CD8-positive, alpha-beta memory T cell (primary cell): ENCODE measurements around the gene SLC19A3. TPM values are rescaled to one million over a fixed set of nuclear protein-coding genes. Genes with fewer than 3 reads are reported as not detected.
"Not testable (repeated sequence)": the region's sequence is repeated elsewhere in the genome, so short reads cannot be mapped to it uniquely, and the experiment has no call there.

Experiments
- CTCF ChIA-PET: fragments of 350-600 bp; sonication (Branson Sonifier 250); formaldehyde crosslinking; loops from one replicate; lab custom pipeline; 2021; ENCODE audit warnings: antibody characterized with exemption; lab: Charles Lee
- POLR2A ChIA-PET: fragments of 350-600 bp; sonication (Branson Sonifier 250); formaldehyde crosslinking; loops from one replicate; lab custom pipeline; 2021; ENCODE audit warnings: antibody characterized with exemption; lab: Charles Lee
- DNase-seq, 5 donors: peaks; one replicate each; pipeline versions ENCODE4 v3.0.0 to v3.0.0-alpha.2; 2020 to 2022; ENCODE audit warnings: mixed read lengths in 1 of 5
- H3K27ac ChIP-seq: one replicate; pipeline ENCODE4 v1.7.0; 2013; ENCODE audit warnings: low read depth, mild to moderate bottlenecking, low read length, moderate library complexity
- H3K27me3 ChIP-seq: 2 replicates; pipeline ENCODE4 v1.7.0; 2013; ENCODE audit warnings: low read length, mild to moderate bottlenecking; ENCODE audit not compliant: insufficient read depth, poor library complexity, severe bottlenecking
- H3K36me3 ChIP-seq: 2 replicates; pipeline ENCODE4 v1.7.0; 2013; ENCODE audit warnings: mild to moderate bottlenecking, low read length, moderate library complexity; ENCODE audit not compliant: insufficient read depth
- H3K4me1 ChIP-seq: 2 replicates; pipeline ENCODE4 v1.7.0; 2013; ENCODE audit warnings: mild to moderate bottlenecking, low read length, moderate library complexity; ENCODE audit not compliant: insufficient read depth
- H3K4me3 ChIP-seq: 2 replicates; pipeline ENCODE4 v1.7.0; 2013; ENCODE audit warnings: mild to moderate bottlenecking, low read length
- H3K9me3 ChIP-seq: 2 replicates; pipeline ENCODE4 v1.7.0; 2013; ENCODE audit warnings: mild to moderate bottlenecking, low read length
- H3K27ac Mint-ChIP-seq, 8 donors: one replicate each; pipeline ENCODE4 v1.8.0; 2020 to 2021; ENCODE audit warnings: mixed read lengths in 8 of 8, mild to moderate bottlenecking in 6 of 8, inconsistent platforms in 3 of 8, moderate library complexity in 3 of 8
- H3K27me3 Mint-ChIP-seq, 2 donors: one replicate each; pipeline ENCODE4 v1.8.0; 2020 to 2021; ENCODE audit warnings: mixed read lengths in 2 of 2, mild to moderate bottlenecking in 1 of 2, moderate library complexity in 1 of 2
- H3K36me3 Mint-ChIP-seq, 3 donors: one replicate each; pipeline ENCODE4 v1.8.0; 2020 to 2021; ENCODE audit warnings: mixed read lengths in 3 of 3, inconsistent platforms in 1 of 3, mild to moderate bottlenecking in 1 of 3
- H3K4me1 Mint-ChIP-seq, 3 donors: one replicate each; pipeline ENCODE4 v1.8.0; 2020 to 2021; ENCODE audit warnings: mixed read lengths in 3 of 3, inconsistent platforms in 1 of 3, mild to moderate bottlenecking in 1 of 3
- H3K4me3 Mint-ChIP-seq, 7 donors: one replicate each; pipeline ENCODE4 v1.8.0; 2020 to 2021; ENCODE audit warnings: mixed read lengths in 7 of 7, mild to moderate bottlenecking in 6 of 7, moderate library complexity in 4 of 7, inconsistent platforms in 2 of 7
- H3K9me3 Mint-ChIP-seq, 5 donors: one replicate each; pipeline ENCODE4 v1.8.0; 2020 to 2022; ENCODE audit warnings: mixed read lengths in 5 of 5, mild to moderate bottlenecking in 3 of 5, moderate library complexity in 2 of 5, inconsistent platforms in 1 of 5
- polyA plus RNA-seq: library from polyadenylated mRNA; unstranded; fragments of 300-500 nt; fragmentation: Illumina TruSeq; gene quantifications from one replicate; pipeline ENCODE4 v1.2.3, GENCODE V29; 2021
- total RNA-seq, 2 experiments: library from RNA; stranded (reverse); gene quantifications; one replicate each; pipeline ENCODE4 v1.2.3, GENCODE V29; 2021

Gene SLC19A3
- total and polyA plus RNA-seq, 3 experiments from 2014 or later = not detected

DNA sequence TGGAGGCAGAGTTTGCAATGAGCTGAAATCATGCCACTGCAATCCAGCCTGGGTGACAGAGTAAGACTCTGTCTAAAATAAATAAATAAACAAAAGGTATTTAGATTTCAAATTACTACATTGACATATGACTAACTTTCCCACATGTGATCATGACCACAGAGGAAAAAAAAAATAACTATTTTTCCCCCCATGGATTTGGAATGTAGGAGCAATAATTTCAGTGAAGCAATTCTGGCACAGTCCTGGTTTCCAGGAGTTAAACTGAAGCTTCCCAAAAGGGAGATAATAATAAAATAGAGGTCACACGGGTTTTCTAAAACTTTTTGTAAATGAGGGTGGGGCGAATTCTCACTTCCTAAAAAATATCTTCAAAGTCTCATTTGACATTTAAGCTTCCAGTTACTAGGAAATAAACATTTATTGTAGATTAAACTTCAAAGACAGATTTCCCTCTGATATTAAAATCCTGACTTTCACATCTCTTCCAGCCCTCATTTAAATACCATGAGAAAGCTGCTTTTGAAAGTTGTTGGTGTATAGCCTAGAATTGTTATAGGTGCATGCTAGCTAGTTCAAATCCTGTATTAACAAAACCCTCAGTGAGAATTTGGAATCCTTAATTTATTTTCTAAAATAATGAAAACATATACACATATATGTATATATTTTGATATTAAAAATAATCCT, 20.7 kb downstream of the SLC19A3 start:
- DNase-seq = no peak
- H3K4me1 Mint-ChIP-seq = no peaks in the 10 kb centered on the region
- no peaks in the 10 kb centered on the region for H3K9me3 ChIP-seq
- ChIA-PET POLR2A (no interaction called here), CTCF (no interaction called here)
- H3K27ac ChIP-seq = no peak overlapping the region
- no peaks in the 10 kb centered on the region for H3K36me3 ChIP-seq
- H3K4me1 ChIP-seq = no peaks in the 10 kb centered on the region
- no peak overlapping the region for H3K4me3 Mint-ChIP-seq
- peaks cover 6 to 14% of the 10 kb centered on the region in 2 donors for H3K27me3 Mint-ChIP-seq
- no peaks in the 10 kb centered on the region for H3K27me3 ChIP-seq
- H3K4me3 ChIP-seq = no peak overlapping the region
- no peaks in the 10 kb centered on the region for H3K36me3 Mint-ChIP-seq
- no peak overlapping the region for H3K27ac Mint-ChIP-seq
- peaks cover 0 to 10% (median 0%) of the 10 kb centered on the region in 5 donors for H3K9me3 Mint-ChIP-seq

DNA sequence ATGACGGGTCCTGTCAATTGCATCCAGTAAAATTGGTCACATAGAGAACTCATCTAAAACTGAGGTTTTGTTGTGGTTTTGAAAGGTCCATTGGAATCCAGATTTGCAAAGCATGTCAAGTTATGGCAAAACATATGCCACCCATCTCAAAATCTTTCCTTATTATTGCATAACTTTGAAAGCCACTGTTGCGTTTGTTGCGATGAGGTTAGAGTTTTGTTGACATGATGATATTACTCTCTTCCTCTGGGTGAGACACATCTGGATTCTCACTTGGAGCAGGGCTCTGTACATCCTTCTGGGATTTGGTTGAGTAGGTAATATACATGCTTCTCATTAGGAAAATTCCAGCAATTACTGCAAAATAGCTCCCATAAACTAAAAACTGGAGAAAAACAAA, 30.6 kb downstream of the SLC19A3 start:
- Histone ChIP-seq H3K27ac (no peak overlapping the region), H3K4me1 (no peaks in the 10 kb centered on the region), H3K4me3 (no peak overlapping the region), H3K36me3 (no peaks in the 10 kb centered on the region), H3K27me3 (no peaks in the 10 kb centered on the region), H3K9me3 (no peaks in the 10 kb centered on the region)
- peaks cover 0 to 1% (median 0%) of the 10 kb centered on the region in 5 donors for H3K9me3 Mint-ChIP-seq
- no peak overlapping the region for H3K4me3 Mint-ChIP-seq
- POLR2A ChIA-PET = no interaction called here
- no peaks in the 10 kb centered on the region for H3K4me1 Mint-ChIP-seq
- no peaks in the 10 kb centered on the region for H3K36me3 Mint-ChIP-seq
- CTCF ChIA-PET = no interaction called here
- no peak overlapping the region for H3K27ac Mint-ChIP-seq
- H3K27me3 Mint-ChIP-seq = peaks cover 1 to 47% of the 10 kb centered on the region in 2 donors
- DNase-seq = no peak

DNA sequence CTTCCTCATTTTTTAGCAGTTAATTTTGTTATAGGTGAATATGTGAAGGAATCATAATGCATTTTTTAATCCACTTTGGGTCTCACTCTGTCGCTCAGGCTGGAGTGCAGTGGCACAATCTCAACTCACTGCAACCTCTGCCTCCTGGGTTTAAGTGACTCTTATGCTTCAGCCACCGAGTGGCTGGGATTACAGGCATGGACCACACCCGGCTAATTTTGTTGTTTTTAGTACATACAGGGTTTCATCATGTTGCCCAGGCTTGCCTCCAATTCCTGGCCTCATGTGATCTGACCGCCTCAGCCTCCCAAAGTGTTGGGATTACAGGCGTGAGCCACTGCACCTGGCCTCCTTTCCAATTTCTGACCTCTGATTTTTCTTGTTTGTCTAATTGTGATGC, 33.6 kb downstream of the SLC19A3 start:
- POLR2A ChIA-PET = no interaction called here
- no peak overlapping the region for H3K4me3 ChIP-seq
- peaks cover 4 to 33% of the 10 kb centered on the region in 2 donors for H3K27me3 Mint-ChIP-seq
- no peaks in the 10 kb centered on the region for H3K36me3 ChIP-seq
- CTCF ChIA-PET = no interaction called here
- H3K27me3 ChIP-seq = no peaks in the 10 kb centered on the region
- H3K4me1 Mint-ChIP-seq = no peaks in the 10 kb centered on the region
- DNase-seq = no peak
- H3K9me3 ChIP-seq = no peaks in the 10 kb centered on the region
- H3K36me3 Mint-ChIP-seq = no peaks in the 10 kb centered on the region
- H3K27ac Mint-ChIP-seq = no peak overlapping the region
- no peaks in the 10 kb centered on the region for H3K9me3 Mint-ChIP-seq
- H3K4me1 ChIP-seq = no peaks in the 10 kb centered on the region
- H3K4me3 Mint-ChIP-seq = no peak overlapping the region
- H3K27ac ChIP-seq = no peak overlapping the region

GRCh38 chr2:227677928-227678327, 39.9 kb downstream of the SLC19A3 start:
- Histone ChIP-seq H3K4me1 (no peaks in the 10 kb centered on the region), H3K4me3 (no peak overlapping the region), H3K9me3 (no peaks in the 10 kb centered on the region), H3K27me3 (no peaks in the 10 kb centered on the region), H3K27ac (no peak overlapping the region), H3K36me3 (no peaks in the 10 kb centered on the region)
- Mint-ChIP-seq H3K27me3 (peaks cover 9% of the 10 kb centered on the region in 2 donors), H3K36me3 (no peaks in the 10 kb centered on the region), H3K9me3 (no peaks in the 10 kb centered on the region), H3K4me1 (no peaks in the 10 kb centered on the region), H3K27ac (no peak overlapping the region), H3K4me3 (no peak overlapping the region)
- DNase-seq = no peak
- ChIA-PET CTCF (no interaction called here), POLR2A (no interaction called here)

GRCh38 chr2:227674485-227674884, 43.3 kb downstream of the SLC19A3 start:
- DNase-seq = no peak
- no peaks in the 10 kb centered on the region for H3K4me1 Mint-ChIP-seq
- H3K27me3 Mint-ChIP-seq = peaks cover 14 to 17% of the 10 kb centered on the region in 2 donors
- H3K36me3 ChIP-seq = no peaks in the 10 kb centered on the region
- H3K27ac ChIP-seq = no peak overlapping the region
- H3K36me3 Mint-ChIP-seq = no peaks in the 10 kb centered on the region
- H3K27ac Mint-ChIP-seq = no peak overlapping the region
- H3K4me3 Mint-ChIP-seq = no peak overlapping the region
- H3K9me3 Mint-ChIP-seq = no peaks in the 10 kb centered on the region
- H3K9me3 ChIP-seq = no peaks in the 10 kb centered on the region
- no peaks in the 10 kb centered on the region for H3K27me3 ChIP-seq
- no peaks in the 10 kb centered on the region for H3K4me1 ChIP-seq
- no peak overlapping the region for H3K4me3 ChIP-seq
- POLR2A ChIA-PET = no interaction called here
- CTCF ChIA-PET = no interaction called here

DNA sequence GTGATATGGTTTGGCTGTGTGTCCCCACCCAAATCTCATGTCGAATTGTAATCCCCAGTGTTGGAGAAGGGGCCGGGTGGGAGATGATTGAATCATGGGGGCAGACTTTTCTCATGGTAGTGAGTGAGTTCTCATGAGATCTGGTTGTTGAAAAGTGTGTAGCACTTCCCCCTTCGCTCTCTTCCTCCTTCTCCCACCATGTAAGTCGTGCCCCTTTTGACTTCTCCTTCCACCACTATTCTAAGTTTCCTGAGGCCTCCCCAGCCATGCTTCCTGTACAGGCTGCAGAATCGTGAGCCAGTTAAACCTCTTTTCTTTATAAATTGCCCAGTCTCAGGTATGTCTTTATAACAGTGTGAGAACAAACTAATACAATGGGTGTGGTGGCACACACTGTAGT, 44.2 kb downstream of the SLC19A3 start:
- CTCF ChIA-PET, H3K9me3 ChIP-seq: not testable (repeated sequence)

DNA sequence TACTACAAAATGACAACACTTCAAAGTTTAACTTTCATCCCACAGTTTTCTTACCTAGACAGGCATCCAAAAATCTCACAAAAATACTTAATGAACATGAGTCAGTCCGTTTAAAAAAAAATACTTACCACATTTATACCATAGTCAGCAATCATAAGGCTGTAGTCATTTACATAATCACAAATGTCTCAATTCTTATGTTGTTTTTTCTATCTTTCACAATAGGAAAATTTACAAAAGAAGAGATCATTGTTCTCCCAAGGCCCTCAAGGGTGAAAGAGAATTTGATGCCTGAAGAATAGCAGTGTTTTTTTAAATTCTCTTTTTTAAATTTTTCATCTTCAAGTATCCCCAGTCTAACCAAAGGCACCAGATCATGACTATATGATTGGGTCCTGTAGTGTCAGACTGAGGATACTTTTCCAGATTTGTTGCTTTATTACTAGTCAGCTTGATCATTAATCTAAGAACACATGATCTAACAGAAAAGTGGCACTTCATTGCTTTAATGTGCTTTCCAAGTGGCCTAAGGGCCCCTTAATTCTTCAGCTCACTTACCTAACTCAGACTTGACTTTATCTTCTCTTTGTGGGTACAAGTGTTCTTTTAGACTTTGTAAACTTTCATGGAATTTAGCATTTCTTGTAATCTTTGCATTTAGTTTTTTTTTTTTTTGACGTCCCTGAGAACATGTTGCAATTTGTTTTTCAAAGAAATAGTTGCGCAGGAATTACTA, 46.5 kb downstream of the SLC19A3 start:
- H3K36me3 Mint-ChIP-seq = no peaks in the 10 kb centered on the region
- Histone ChIP-seq H3K9me3 (no peaks in the 10 kb centered on the region), H3K36me3 (no peaks in the 10 kb centered on the region), H3K27ac (no peak overlapping the region), H3K27me3 (no peaks in the 10 kb centered on the region), H3K4me1 (no peaks in the 10 kb centered on the region), H3K4me3 (no peak overlapping the region)
- ChIA-PET POLR2A (no interaction called here), CTCF (interaction anchor here (1.1 kb wide), 1 partner anchor 13 kb away, joined by 3 read pairs; no protein-coding TSS in a partner anchor)
- no peak overlapping the region for H3K27ac Mint-ChIP-seq
- no peak for DNase-seq
- no peak overlapping the region for H3K4me3 Mint-ChIP-seq
- H3K27me3 Mint-ChIP-seq = peaks cover 13 to 19% of the 10 kb centered on the region in 2 donors
- H3K4me1 Mint-ChIP-seq = no peaks in the 10 kb centered on the region
- no peaks in the 10 kb centered on the region for H3K9me3 Mint-ChIP-seq

More for the DNA sequence above, 44.2 kb downstream of the SLC19A3 start:
- POLR2A ChIA-PET, DNase-seq, H3K36me3 Mint-ChIP-seq, H3K27me3 ChIP-seq, H3K4me1 ChIP-seq, H3K27ac Mint-ChIP-seq, H3K9me3 Mint-ChIP-seq, H3K36me3 ChIP-seq, H3K4me3 Mint-ChIP-seq, H3K4me1 Mint-ChIP-seq, H3K27ac ChIP-seq, H3K4me3 ChIP-seq: not testable (repeated sequence)
- peaks cover 13 to 17% of the 10 kb centered on the region in 2 donors for H3K27me3 Mint-ChIP-seq

DNA sequence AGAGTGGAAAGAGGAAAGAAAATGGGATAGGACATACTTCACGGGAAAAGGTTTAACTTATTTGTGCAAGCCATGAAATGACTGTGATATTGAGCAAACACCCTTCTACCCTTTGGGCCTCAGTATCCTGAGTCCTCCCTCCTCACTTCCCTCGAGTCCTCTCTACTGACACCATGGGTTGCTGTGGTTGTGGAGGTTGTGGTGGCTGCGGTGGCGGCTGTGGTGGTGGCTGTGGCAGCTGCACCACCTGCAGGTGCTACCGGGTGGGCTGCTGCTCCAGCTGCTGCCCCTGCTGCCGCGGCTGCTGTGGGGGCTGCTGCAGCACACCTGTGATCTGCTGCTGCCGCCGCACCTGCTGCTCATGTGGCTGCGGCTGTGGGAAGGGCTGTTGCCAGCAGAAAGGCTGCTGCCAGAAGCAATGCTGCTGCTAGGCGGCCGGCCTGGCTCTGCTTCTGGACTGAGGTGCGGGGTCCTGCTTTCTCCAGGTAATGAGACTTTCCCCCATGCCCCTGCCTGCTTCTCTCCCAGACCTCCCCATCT, 51.1 kb downstream of the SLC19A3 start, which contains the start of gene SCYGR5:
TSS of gene SCYGR5 (plus strand) at position 174 of the 540 bp plus-strand sequence. CDS start at position 174, 0 bp downstream.
- H3K36me3 ChIP-seq, H3K27me3 ChIP-seq, H3K9me3 Mint-ChIP-seq, H3K9me3 ChIP-seq, H3K27ac ChIP-seq, DNase-seq, H3K4me1 Mint-ChIP-seq, H3K36me3 Mint-ChIP-seq, H3K4me3 Mint-ChIP-seq, H3K4me3 ChIP-seq, POLR2A ChIA-PET, H3K4me1 ChIP-seq: not testable (repeated sequence)
- Mint-ChIP-seq H3K27me3 (peaks cover 7 to 16% of the 10 kb centered on the region in 2 donors), H3K27ac (peak within 1 kb of the TSS in 1 of 8 donors; percentile 63)
- CTCF ChIA-PET = interaction anchor here (1.0 kb wide), 1 partner anchor 9 kb away, joined by 4 read pairs; no protein-coding TSS in a partner anchor
